ENCODE results near the gene ITGA6. TPM values are rescaled to one million over a fixed set of nuclear protein-coding genes. Genes with fewer than 3 reads are reported as not detected.

ITGA6 gene
- total RNA-seq, 1 experiment from 2014 or later = 75.9 TPM

DNA sequence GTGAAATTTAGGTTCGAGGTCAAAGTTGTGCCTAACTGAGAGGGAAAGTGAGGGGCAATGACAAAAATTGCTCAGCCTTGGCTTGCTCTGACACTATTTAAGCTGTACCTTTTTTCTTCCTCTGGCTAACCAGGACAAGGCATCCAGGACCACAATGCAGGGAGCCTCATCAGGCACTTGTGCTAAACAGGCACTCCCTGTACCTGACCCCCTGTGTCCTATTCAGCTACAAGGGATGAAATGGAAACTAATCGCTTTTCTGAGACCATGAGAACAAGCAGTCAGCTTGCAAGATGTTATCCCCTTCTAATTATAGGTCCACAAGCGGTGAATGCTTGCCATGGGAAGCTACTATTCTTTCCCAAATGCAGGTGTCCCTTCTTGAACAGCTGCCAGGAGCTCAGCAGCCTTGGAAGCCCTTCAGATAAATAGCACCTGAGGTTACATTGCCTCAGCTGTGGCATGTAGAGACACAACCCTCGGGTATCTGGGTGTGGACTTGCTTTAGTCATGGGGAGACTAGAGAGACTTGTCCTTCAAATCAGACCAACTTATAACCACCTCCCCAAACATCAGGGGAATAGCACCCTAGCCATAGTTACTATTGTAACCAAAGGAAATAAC lies 19.1 kb upstream of the ITGA6 start:
- TF ChIP-seq, protein P1, sequence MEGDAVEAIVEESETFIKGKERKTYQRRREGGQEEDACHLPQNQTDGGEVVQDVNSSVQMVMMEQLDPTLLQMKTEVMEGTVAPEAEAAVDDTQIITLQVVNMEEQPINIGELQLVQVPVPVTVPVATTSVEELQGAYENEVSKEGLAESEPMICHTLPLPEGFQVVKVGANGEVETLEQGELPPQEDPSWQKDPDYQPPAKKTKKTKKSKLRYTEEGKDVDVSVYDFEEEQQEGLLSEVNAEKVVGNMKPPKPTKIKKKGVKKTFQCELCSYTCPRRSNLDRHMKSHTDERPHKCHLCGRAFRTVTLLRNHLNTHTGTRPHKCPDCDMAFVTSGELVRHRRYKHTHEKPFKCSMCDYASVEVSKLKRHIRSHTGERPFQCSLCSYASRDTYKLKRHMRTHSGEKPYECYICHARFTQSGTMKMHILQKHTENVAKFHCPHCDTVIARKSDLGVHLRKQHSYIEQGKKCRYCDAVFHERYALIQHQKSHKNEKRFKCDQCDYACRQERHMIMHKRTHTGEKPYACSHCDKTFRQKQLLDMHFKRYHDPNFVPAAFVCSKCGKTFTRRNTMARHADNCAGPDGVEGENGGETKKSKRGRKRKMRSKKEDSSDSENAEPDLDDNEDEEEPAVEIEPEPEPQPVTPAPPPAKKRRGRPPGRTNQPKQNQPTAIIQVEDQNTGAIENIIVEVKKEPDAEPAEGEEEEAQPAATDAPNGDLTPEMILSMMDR (IDR thresholded peaks at IDR 0.05) = no peak
- TF ChIP-seq POLR2AphosphoS5 (IDR thresholded peaks at IDR 0.05; ENCODE audit: low read depth, low read length) (no peak), TCF7L2 (IDR thresholded peaks at IDR 0.05; ENCODE audit: low read depth, low read length) (no peak), SIN3A (IDR thresholded peaks at IDR 0.05; ENCODE audit: borderline replicate concordance, insufficient read depth, low read depth, low read length) (no peak)
- TF ChIP-seq, protein P2, sequence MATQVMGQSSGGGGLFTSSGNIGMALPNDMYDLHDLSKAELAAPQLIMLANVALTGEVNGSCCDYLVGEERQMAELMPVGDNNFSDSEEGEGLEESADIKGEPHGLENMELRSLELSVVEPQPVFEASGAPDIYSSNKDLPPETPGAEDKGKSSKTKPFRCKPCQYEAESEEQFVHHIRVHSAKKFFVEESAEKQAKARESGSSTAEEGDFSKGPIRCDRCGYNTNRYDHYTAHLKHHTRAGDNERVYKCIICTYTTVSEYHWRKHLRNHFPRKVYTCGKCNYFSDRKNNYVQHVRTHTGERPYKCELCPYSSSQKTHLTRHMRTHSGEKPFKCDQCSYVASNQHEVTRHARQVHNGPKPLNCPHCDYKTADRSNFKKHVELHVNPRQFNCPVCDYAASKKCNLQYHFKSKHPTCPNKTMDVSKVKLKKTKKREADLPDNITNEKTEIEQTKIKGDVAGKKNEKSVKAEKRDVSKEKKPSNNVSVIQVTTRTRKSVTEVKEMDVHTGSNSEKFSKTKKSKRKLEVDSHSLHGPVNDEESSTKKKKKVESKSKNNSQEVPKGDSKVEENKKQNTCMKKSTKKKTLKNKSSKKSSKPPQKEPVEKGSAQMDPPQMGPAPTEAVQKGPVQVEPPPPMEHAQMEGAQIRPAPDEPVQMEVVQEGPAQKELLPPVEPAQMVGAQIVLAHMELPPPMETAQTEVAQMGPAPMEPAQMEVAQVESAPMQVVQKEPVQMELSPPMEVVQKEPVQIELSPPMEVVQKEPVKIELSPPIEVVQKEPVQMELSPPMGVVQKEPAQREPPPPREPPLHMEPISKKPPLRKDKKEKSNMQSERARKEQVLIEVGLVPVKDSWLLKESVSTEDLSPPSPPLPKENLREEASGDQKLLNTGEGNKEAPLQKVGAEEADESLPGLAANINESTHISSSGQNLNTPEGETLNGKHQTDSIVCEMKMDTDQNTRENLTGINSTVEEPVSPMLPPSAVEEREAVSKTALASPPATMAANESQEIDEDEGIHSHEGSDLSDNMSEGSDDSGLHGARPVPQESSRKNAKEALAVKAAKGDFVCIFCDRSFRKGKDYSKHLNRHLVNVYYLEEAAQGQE (IDR thresholded peaks at IDR 0.05; ENCODE audit: insufficient read depth in 1 of 2, low read depth in 2 of 2, low read length in 1 of 2) = no peak

DNA sequence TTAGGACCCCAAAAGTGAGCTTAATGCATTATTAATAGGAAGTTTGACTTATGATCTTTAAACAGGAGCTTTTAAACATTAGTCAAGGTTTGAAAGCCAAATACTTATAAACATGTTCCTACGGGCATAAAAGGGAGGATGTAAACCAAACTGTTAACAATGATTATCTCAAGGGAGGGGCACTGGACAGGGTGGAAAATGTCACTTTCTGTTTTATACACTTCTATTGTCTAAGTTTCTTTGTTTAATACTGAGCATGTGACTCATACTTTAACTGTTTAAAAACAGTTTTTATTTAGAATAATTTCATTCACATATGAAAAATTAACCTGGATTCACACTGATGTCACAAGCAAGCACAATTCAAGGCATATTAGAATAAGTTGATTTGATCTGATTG lies 18.3 kb upstream of the ITGA6 start:
- no TSS peak for BruUV-seq (replicated peaks)
- ChIA-PET CTCF (no interaction called here), POLR2A (no interaction called here)
- ATAC-seq = no peak
- in situ Hi-C loops (cut with HindIII; ENCODE audit: low pct_unique_long_range_greater_than_20kb, low sequenced_read_pairs) = no loop called here
- TF ChIP-seq TCF7L2 (IDR thresholded peaks at IDR 0.05; ENCODE audit: low read depth, low read length) = no peak
- TF ChIP-seq POLR2AphosphoS5 (IDR thresholded peaks at IDR 0.05; ENCODE audit: low read depth, low read length) = no peak
- TF ChIP-seq, protein P1 (IDR thresholded peaks at IDR 0.05) = no peak
- TF ChIP-seq, protein P2 (IDR thresholded peaks at IDR 0.05; ENCODE audit: insufficient read depth in 1 of 2, low read depth in 2 of 2, low read length in 1 of 2) = no peak
- no peak for TF ChIP-seq SIN3A (IDR thresholded peaks at IDR 0.05; ENCODE audit: borderline replicate concordance, insufficient read depth, low read depth, low read length)
- intact Hi-C loops (cut with micrococcal nuclease; ENCODE audit: unreplicated experiment) = no loop called here
- no peak overlapping the region for H3K4me3 ChIP-seq (ENCODE audit: low read depth in 2 of 2, low read length in 2 of 2)
- H3K4me1 ChIP-seq (ENCODE audit: control insufficient read depth, insufficient read depth, low read length) = no peaks in the 10 kb centered on the region
- peaks cover 3% of the 10 kb centered on the region for H3K27me3 ChIP-seq (ENCODE audit: control insufficient read depth, insufficient read depth, low read length)
- H3K27ac ChIP-seq (ENCODE audit: low read length) = no peak overlapping the region
- H3K36me3 ChIP-seq (ENCODE audit: control insufficient read depth, insufficient read depth, low read length) = no peaks in the 10 kb centered on the region
- H3K9me3 ChIP-seq (ENCODE audit: control insufficient read depth, insufficient read depth, low read depth, low read length) = no peaks in the 10 kb centered on the region
- DNase-seq (ENCODE audit: low read depth, low spot score) = no peak

More for the DNA sequence above, 19.1 kb upstream of the ITGA6 start:
- DNase-seq (ENCODE audit: low read depth, low spot score) = no peak
- BruUV-seq (replicated peaks) = no TSS peak
- intact Hi-C loops (cut with micrococcal nuclease; ENCODE audit: unreplicated experiment) = no loop called here
- ATAC-seq = no peak
- Histone ChIP-seq H3K4me1 (ENCODE audit: control insufficient read depth, insufficient read depth, low read length) (no peaks in the 10 kb centered on the region), H3K9me3 (ENCODE audit: control insufficient read depth, insufficient read depth, low read depth, low read length) (no peaks in the 10 kb centered on the region), H3K36me3 (ENCODE audit: control insufficient read depth, insufficient read depth, low read length) (no peaks in the 10 kb centered on the region), H3K27ac (ENCODE audit: low read length) (no peak overlapping the region), H3K27me3 (ENCODE audit: control insufficient read depth, insufficient read depth, low read length) (peaks cover 3% of the 10 kb centered on the region; the same call in 1 of the 2 replicates), H3K4me3 (ENCODE audit: low read depth in 2 of 2, low read length in 2 of 2) (no peak overlapping the region)
- ChIA-PET POLR2A (no interaction called here), CTCF (no interaction called here)
- in situ Hi-C loops (cut with HindIII; ENCODE audit: low pct_unique_long_range_greater_than_20kb, low sequenced_read_pairs) = no loop called here
